Activated CD8-positive, alpha-beta memory T cell treated with anti-CD3 and anti-CD28 coated beads, Interleukin-2, amount 50 U/mL, for 24 hours (primary cell): ENCODE results near the gene ELK1.

ENCODE experiments used
- DNase-seq: peaks from one replicate; pipeline ENCODE4 v3.0.0-alpha.2; 2020; ENCODE audit errors: extremely low read depth

Gene ELK1

DNA sequence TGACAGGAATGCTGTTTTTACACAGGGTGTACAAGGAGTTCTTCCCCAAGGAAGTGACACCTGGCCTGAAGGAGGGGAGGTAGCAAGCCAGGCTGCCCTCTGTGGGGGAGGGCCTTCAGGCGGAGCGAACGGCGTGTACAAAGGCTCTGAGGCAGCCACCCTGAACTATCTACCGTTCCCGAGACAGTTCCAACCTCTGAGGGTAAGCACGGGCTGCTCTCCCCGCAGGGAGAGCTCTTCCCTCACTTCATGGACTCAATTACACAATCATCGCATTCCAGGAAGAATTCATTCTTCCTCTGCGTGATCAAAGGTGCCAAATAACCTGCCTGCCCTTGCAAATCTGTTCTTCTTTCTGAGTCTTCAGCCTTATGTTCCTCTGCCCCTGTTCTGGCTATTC lies 4.8 kb downstream of the ELK1 start:
- no peak for DNase-seq

DNA sequence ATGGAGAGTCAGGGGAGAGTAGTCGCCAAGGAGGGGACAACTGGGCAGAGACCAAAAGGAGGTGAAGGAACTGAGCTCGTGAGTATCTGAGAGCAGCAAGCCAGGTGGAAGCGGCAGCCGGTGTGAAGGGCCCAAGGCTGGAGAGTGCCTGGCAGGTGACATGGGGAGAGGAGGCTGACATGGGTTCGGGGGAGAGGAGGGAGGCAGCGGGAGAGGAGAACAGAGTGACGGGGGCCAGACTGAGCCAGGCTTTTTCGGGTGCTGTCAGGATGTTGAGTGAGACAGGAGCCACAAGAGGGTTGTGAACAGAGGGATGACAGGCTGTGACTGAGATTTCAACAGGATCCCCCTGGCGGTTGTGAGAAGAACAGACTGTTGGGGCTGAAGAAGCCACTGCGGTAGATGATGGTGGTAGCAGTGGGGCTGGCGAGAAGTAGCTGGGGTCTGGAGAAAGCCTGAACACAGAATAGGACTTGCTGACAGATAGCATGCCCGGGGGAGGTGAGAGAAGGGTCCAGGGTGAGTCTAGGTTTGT lies 5.7 kb downstream of the ELK1 start:
- no peak for DNase-seq

DNA sequence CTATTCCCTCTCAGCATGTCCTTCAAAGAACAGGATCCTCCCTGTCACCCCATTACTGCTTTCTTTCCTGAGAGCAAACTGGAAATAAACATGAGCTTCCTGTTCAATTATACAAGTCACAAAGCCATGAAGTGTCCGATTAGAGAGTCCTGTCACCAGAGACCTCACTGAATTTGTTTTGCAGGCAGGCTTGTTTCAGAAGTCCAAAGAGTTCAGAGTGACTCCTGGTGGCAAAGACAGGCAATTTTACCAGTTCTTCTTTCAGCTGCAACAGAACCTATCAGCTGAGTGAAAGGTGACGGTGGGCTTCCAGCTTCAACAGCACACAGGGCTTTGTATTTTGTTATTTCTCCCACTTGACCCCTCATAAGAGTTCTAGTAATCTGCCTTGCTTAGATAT lies 6.4 kb downstream of the ELK1 start:
- no peak for DNase-seq

DNA sequence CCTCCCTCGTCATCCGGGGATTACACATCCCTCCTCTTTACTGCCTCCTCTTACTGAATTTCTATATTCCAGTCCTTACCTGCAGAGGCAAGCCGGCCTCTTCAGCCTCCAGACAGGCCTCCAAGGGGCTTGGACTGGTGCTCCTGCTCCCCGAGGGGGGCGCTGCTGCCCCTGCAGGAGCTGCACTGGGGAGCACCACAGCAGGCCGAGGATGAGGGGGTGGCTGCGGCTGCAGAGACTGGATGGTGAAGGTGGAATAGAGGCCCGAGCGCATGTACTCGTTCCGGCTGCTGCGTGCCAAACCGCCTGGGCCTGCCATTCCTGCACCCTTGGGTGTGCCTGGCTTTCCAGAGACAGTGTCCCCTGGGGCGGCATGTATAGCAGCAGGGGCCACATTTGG lies 11.5 kb downstream of the ELK1 start:
- no peak for DNase-seq

DNA sequence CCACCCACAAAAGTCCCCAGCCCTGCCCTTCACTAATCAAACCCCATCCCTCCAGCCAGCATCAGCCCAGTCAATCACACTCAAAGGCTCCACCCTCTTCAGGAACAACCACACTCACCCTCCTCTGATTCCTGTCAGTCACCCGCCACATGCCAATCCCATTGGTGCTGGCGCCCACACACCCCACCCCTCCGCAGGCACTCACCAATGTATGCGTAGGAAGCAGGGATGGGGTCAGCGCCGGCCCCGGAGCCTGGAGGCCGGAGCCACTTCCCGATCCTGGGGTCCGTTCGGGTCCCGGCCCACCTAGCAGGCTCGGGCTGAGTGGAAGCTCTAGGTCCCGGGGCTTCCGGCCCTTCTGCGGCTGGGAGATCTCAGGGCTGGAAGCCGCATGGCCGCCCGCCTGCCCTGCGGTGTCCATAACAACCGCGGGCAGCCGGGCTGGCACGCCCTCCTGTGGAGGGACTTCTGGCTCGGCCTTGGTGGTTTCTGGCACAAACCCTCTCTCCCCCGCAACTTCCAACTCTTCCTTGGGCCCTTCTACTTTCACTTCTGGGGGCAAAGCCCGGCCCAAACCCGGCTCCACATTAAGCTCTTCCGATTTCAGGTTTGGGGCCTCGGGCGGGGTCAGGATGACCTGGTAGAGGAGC lies 12.7 kb downstream of the ELK1 start:
- DNase-seq = no peak

DNA sequence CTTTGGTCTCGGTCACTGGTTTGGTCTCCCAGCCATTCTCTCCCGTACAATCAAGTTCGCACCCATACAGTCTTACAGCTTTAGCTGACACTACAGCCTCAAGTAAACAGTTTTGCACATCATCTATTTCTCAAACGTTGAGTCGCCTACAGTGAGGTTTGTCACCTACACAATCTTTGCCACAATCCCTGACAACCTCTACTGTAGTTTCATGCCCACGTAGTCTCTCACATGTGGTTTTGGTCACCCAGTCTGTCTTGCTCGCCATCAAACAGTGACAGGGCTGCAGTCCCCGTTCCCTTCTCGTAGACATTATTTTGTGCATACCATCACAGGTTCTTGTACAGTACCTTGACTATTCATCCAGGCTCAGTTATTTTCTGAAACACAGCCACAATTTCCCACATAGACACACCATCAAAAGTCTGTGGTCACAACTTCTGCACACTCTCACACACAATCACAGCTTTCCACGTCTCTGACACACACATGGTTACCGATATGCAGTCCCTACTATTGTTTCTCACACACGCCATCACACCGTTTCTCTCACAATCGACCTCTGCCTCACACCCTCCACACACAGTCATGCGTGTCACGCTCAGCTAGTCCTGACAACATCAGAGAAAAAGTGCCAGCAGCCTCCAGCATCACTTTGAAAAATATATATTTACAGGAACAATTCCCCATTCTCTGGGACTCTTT lies 15.3 kb downstream of the ELK1 start:
- no peak for DNase-seq

DNA sequence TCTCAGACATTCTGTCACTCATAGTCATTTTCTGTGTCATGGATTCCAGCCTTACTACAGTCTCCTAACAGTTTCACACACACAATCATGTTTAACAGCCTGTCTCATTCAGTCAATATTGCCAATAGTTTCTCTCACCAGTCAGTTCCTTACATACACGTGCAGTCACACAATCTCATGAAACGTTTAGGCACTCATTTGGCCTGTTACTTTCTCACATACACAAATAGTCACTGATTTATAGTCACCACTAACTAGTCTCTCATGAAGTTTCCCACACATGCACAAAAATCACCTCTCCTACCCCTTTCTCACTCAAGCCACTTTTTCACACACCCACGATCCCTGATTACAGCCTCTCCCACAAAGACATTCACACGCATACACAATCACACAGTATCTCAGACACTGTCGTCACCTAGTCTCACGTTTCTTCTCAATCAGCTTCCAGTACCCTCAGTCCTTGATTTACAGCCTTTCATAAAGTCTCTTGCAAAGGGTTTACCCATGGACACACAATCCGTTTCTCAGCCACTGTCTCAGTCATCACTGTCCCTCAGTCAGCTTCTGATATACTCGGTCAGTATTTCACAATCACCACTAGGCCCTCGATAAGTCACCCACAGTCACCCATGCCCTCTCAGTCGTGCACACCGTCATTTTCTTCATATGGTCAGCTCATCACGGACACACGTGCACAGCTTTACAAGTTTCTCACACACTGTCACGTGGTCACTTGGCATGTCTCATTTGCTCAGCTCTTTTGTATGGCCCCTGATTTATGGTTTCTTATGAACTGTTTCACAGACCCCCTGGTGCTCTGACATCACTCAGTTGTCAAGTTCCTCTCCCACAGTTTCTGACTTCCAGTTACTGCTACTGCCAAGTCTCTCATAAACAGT lies 16.4 kb downstream of the ELK1 start:
- DNase-seq = no peak

DNA sequence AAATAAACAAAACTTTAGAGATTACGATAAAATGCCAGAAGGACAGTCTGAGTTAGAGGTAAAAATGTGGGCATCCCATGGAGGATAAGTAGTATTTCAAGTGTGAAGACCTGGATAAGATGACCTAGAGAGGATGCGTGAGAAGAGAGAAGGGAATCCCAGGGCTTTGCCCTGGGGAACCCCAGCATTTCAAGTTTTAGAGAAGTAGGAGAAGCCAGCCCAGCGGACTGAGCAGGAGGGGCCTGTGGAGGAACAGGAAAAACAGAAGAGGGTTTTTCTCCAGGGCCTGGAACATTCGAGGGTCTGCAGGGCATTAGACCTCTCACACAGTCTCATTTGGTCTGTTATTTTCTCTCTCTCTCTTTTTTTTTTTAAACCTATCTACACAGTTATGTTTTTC lies 17.7 kb downstream of the ELK1 start:
- no peak for DNase-seq

DNA sequence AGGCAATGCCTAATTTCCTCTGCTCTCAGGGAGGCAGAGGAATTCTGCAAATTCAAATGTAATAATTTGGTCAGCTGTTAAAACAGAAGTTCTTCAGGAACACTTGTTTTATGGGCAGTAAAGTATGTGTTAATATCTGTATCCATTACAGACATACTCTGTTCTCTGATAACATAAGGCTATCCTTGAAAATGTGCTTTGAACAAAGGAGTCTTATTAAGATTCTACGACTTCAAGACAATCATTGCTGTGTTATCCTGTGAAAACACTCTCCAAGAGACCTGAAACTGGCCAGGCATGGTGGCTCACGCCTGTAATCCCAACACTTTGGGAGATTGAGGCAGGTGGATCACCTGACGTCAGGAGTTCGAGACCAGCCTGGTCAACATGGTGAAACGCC lies 18.7 kb downstream of the ELK1 start:
- DNase-seq = no peak

DNA sequence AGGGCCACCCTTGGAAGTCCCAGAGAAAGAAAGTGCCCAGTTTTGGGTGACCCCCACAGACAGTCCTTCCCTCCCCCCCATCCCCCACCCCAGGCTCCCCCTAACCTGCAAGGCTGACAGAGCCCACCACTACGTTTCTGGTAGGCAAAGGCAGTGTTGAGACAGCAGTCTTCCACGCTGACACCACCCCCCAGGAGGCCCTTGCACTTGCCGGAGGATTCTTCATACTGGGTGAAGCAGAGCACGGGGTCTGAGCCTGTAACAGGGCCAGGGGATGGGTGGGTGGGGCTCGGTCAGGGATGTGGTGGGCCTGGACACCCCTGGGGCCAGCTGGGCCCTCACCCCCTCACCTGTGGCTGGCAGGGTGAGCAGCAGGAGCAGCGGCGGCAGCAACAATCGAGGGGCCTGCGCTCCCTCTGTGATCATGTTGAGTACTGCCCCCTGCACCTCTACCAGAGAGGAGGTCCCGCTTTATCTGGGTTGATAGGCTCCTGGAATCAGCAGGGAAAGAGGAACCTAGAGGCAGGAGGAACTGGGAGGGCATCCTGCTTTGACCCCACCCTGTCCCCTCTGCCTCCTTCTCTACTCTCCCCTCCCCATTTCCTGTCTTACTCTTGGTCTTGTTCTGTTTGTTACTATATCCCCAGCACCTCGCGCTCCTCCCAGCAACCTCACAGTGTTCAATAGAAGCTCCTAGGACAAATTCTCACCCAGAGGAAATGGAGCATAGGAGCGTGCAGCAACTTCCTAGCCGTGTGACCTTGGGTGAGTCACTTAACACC lies 20.8 kb downstream of the ELK1 start, which contains the start of gene CFP:
Gene CFP (minus strand): TSS at position 512 of the 782 bp plus-strand sequence. CDS start 86 bp downstream, at position 426.
- DNase-seq = no peak

DNA sequence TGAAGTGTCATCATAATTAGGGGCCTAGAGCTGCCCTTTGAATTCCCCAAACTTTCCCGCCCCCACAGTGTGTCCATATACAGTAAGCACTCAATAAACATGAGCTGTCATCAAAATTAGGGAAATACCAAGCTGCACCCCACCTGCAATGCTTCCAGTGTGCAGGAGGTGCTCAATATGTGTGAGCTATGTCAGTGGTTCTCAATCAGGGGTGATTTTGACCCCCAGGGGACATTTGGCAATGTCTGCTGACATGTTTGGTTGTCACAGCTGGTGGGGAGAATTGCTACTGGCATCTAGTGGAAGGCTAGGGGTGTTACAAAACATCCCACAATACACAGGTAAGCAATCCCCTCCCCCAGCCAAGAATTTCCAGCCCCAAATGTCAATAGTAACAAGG lies 21.4 kb downstream of the ELK1 start:
- DNase-seq = no peak

DNA sequence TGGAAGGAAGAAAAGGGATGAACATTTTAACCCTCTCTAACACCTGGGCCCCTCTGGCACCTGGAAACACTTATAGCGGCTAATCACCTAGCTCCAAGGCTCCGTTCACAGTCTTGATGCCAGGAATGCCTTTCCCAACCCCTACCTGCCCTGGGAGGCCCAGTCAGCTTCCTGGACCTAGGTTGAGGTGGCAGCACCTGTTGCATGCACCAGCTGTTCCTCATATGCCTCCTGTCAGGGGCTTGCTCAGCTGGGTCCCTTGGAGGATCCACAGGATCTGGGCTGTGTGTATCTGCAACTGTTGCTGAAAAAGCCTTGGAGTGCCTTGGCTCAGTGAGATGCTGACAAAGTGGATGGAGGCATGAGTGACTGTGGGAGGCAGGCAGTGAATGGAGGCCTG lies 25.0 kb downstream of the ELK1 start:
- no peak for DNase-seq

DNA sequence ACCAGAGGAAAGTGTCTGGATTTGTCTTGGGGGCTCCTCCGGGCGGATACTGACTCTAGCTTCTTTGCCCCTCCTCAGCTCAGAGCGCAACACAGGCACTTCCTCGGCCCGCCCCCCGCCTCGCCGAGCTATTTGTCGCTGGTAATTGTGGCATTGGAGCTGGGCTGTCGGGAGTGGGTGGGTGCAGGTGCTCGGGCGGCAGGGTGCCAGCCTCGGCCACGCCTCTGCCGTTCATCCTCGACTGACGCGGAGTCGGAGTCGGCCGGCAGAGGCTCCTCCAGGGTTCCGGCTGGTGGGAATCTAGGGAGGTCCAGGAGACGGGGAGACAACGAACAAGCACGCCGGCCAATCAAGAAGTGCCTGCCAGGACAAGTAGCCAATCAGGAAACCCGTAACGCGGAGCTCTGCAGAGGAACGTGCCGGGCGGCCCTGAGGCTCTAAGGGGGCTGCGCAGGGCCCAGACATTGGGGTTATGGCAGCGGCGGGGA lies 26.8 kb downstream of the ELK1 start:
- no peak for DNase-seq

DNA sequence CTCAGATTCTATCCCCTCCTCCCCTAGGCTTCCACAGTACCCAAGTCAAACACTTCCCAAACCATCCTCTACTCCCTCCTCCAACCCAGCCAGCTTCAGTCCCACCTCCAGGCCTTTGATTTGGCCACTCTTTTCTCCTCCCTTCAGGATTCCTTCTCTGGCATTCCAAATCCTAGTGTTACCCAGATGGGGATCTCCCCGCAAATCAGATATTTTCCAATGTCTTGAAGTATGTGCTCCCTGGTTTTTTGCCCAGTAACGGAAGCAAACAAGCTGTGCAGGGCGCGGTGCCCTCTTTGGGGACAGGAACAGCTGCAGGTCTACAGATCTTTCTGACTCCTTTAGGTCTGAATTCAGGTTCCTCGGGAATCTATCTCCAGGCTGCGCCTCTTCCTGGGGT lies 28.5 kb downstream of the ELK1 start:
- DNase-seq = no peak

DNA sequence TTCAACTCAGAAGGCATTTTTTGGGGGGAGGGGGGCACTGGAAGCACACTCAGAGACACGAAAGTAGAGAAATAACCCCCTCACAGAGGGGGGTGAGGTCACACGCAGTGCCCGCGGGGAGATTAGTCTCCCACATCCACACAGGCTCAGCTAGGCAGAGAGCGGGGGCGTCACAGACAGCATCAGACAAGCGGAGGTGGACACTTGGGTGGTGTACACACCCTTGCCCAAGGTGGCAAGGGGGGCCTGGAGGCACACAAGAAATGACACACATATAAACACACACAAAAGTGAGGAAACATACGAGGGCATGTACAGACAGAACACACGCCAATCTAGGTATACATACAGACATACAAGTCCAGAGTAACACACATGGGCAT lies 30.1 kb downstream of the ELK1 start:
- DNase-seq = no peak

DNA sequence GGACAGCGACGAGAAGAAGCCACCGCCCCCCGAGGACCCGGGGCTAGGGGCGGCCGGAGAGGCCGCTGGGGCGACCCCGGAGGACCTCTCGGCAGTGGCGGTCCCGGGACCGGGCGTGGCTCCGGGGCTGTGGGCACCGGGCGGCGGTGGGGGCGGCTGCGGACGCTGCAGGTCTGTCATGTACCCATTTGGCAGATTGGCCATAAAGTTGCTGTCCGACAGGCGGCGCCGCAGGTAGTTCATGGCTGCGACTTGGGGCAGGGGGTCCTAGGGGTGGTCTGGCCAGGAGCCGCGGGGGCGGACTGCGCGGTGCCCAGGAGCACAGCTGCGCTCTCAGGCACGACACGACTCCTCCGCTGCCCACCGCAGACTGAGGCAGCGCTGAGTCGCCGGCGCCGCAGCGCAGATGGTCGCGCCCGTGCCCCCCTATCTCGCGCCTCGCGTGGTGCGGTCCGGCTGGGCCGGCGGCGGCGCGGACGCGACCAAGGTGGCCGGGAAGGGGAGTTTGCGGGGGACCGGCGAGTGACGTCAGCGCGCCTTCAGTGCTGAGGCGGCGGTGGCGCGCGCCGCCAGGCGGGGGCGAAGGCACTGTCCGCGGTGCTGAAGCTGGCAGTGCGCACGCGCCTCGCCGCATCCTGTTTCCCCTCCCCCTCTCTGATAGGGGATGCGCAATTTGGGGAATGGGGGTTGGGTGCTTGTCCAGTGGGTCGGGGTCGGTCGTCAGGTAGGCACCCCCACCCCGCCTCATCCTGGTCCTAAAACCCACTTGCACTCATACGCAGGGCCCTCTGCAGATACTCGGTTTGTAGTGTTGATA lies 30.7 kb downstream of the ELK1 start, which contains the start of gene SYN1:
Gene SYN1 (minus strand): TSS at position 372 of the 817 bp plus-strand sequence. CDS start 129 bp downstream, at position 243.
- DNase-seq = peak; percentile 37

DNA sequence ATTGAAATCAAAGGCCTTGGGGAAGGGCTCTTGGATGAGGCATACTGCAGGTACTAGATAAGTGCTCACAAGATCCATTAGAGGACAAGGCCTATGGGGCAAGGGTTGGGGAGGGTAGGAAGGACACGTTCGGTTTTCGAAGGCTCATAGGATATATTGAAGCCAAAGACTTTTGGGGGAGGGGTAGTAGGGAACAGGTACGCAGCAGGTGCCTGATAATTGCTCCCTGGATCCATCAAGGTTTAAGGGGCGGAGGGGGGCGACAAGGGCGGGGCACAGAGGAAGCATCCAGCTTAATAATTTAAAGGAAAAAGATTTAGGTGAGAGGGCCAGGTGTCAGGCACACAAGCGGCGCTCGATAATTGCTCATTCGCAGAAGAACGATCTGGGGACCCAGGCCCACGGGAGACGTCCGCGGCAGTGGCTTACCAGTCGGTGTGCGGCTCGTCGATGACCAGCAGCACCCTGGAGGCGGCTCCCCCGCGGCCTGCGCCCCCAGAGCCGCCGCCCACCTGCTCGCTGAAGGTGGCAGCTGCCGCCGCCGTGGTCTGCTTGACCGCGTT lies 31.4 kb downstream of the ELK1 start:
- no peak for DNase-seq

DNA sequence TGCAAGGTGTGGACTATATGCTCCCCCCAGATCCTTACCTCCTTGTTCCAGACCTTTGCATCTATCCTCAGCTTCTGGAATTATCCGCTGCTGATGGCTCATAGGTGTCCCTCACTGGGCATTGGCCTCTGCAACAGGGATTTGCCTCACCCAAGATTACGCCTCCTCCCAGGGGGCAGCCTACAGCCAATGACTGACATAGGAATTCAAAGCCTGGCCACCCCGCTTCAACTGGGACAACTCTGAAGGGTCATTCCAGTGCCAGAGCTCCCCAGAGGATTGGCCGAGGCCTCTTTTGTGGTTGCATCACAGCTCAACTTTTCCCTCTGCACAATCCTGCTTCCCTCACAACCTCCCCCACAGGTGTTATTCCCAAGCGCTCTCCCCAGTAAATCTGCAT lies 35.7 kb downstream of the ELK1 start:
- DNase-seq = no peak

DNA sequence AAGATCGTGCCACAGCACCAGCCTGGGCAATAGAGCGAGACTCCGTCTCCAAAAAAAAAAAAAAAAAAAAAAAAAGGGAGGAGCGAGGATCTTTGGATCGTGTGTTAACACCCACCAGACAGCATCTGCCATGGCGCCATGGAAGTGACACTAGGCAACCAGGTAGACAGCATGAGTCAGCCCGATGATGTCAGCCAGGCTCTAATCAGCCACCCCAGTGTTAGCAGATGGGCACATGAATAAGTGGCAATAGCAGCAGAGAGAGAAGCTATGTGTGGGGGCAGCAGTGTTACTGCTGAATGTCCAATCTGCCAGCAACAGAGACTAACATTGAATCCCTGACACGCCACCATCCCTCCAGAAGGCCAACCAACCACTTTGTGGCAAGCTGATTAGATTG lies 37.3 kb downstream of the ELK1 start:
- no peak for DNase-seq

DNA sequence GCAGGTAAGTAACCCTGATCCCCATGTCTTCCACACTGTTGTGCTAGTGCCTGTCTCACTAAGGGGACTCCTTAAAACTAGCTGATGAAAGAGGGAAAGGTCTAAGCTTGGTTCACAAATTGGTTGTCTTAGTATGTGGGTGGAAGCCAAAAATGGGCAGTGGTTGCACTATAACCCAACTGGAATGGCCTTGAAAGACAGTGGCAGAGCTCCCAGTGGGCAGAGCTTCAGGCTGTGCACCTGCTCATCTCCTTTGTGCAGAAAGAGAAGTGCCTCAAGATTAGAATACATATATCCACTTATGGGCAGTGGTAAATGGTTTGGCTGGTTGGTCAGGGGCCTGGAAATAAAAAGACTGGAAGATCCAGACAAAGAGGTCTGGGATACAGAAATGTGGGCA lies 37.9 kb downstream of the ELK1 start:
- DNase-seq = no peak
